Mammary epithelial cell (primary cell): ENCODE measurements around the gene TPBG.

Source experiments
- CTCF ChIP-seq, 2 donors: IDR thresholded peaks in 1 of 2; conservative IDR thresholded peaks in 1 of 2; 2 replicates each; pipeline ENCODE4 v1.5.1; 2011 to 2012; ENCODE audit warnings: inconsistent platforms in 2 of 2, low read length in 2 of 2, mild to moderate bottlenecking in 2 of 2, control low read depth in 1 of 2, low read depth in 1 of 2; ENCODE audit not compliant: insufficient read depth in 1 of 2; ENCODE audit errors: extremely low read depth in 1 of 2
- EZH2 ChIP-seq: IDR thresholded peaks from 2 replicates; pipeline ENCODE4 v1.6.1; 2012; ENCODE audit warnings: low read length, inconsistent platforms, borderline replicate concordance

- TF ChIP-seq CTCF (conservative IDR thresholded peaks at IDR 0.05 in 1 of 2, IDR thresholded peaks at IDR 0.05 in 1 of 2; ENCODE audit: extremely low read depth in 1 of 2, insufficient read depth in 1 of 2, low read depth in 1 of 2, low read length in 2 of 2) (peak in 1 of 2 donors; percentile 42), EZH2 (no peak)
Observed at GRCh38 chr6:82363428-82364086, at the start of gene TPBG.
